ENCODE measurements around the gene TBC1D2B.

Gene TBC1D2B

DNA sequence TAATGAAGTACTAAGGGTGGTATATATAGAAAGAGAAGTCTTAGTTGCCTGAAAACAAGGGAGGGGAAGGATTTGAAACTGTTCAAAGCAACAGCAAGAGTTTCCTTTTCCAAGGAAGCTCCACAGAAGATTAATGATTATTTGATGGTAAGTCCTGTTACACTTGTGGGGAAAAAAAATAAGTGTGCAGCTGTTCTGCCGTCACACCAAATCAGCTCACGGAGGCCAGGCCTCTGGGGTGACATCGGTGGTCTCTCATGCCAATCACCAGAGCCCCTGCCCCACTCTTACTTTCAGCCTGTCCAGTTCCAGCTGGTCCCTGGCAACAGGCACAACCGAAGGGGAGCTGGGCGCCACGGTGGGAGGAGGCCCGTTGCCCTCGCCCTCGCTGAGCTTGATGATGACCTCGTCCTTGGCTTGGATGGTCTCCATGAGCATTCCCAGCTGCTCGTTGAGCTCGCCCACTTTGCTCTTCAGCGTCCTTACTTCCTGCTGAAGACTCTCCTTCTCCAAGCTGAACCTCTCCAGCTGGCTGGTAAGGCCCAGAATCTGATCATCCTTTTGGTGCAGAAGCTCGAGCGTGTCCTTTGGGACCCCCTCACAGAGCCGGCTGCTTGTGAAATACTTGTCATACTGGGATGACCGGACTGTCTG is 53.5 kb downstream of the TBC1D2B start:
- no peaks in the 10 kb centered on the region for H3K27me3 ChIP-seq (ENCODE audit: insufficient read depth, low read length)
- peaks cover 2% of the 10 kb centered on the region for H3K79me2 ChIP-seq (ENCODE audit: control insufficient read depth, insufficient read depth, low read length, poor library complexity)
- H4K12ac ChIP-seq (ENCODE audit: low read depth, low read length) = no peak overlapping the region
- H3K27ac ChIP-seq (ENCODE audit: low read depth, low read length) = peak overlapping the region; percentile 18
- no peaks in the 10 kb centered on the region for H3K9me3 ChIP-seq (ENCODE audit: insufficient read depth, low read depth, low read length)
- peak overlapping the region; percentile 38 for H4K91ac ChIP-seq (ENCODE audit: low read depth, low read length)
- H2BK5ac ChIP-seq (ENCODE audit: low read depth, low read length, poor library complexity) = no peak overlapping the region
- H2BK120ac ChIP-seq (ENCODE audit: insufficient read depth, low read length, poor library complexity) = peak overlapping the region; percentile 53
- no peak overlapping the region for H2BK12ac ChIP-seq (ENCODE audit: low read length)
- H3K4me2 ChIP-seq (ENCODE audit: low read length) = no peak overlapping the region
- no peak overlapping the region for H3K23ac ChIP-seq (ENCODE audit: low read length)
- H2AFZ ChIP-seq (ENCODE audit: insufficient read depth, low read length, poor library complexity) = no peak overlapping the region
- H4K8ac ChIP-seq (ENCODE audit: low read depth, low read length) = peak overlapping the region; percentile 27
- WGBS (ENCODE audit: extremely low coverage, insufficient coverage, insufficient read length) = no CpG with 5 or more reads among the region's 17 CpGs
- H3K9ac ChIP-seq (ENCODE audit: low read length) = no peak overlapping the region
- peaks cover 4 to 16% of the 10 kb centered on the region in 2 experiments for H3K4me1 ChIP-seq (ENCODE audit: control insufficient read depth in 1 of 2, insufficient read depth in 2 of 2, low read length in 2 of 2)
- H3K4me3 ChIP-seq (ENCODE audit: low read depth, low read length) = no peak overlapping the region
- H3K18ac ChIP-seq (ENCODE audit: low read length) = peak overlapping the region; percentile 20
- no peak for DNase-seq
- H2AK5ac ChIP-seq (ENCODE audit: low read length) = peak overlapping the region; percentile 6
- no peak overlapping the region for H3K4ac ChIP-seq (ENCODE audit: low read depth, low read length)
- H3K36me3 ChIP-seq (ENCODE audit: control insufficient read depth in 1 of 2, insufficient read depth in 2 of 2, low read length in 2 of 2) = peaks cover 2 to 5% of the 10 kb centered on the region in 2 experiments
- peak overlapping the region; percentile 33 for H3K14ac ChIP-seq (ENCODE audit: low read length)
- peaks cover 8% of the 10 kb centered on the region for H3K79me1 ChIP-seq (ENCODE audit: low read length)

GRCh38 chr15:78023081-78023665 is 54.3 kb downstream of the TBC1D2B start:
- H3K4me1 ChIP-seq (ENCODE audit: control insufficient read depth in 1 of 2, insufficient read depth in 2 of 2, low read length in 2 of 2) = peaks cover 4 to 16% of the 10 kb centered on the region in 2 experiments
- DNase-seq = peak; percentile 26 to 55
- no peak overlapping the region for H2BK5ac ChIP-seq (ENCODE audit: low read depth, low read length, poor library complexity)
- H3K4me3 ChIP-seq (ENCODE audit: low read depth, low read length) = no peak overlapping the region
- no peak overlapping the region for H4K12ac ChIP-seq (ENCODE audit: low read depth, low read length)
- H2AK5ac ChIP-seq (ENCODE audit: low read length) = no peak overlapping the region
- H3K9me3 ChIP-seq (ENCODE audit: insufficient read depth, low read depth, low read length) = no peaks in the 10 kb centered on the region
- H3K4me2 ChIP-seq (ENCODE audit: low read length) = no peak overlapping the region
- H3K27me3 ChIP-seq (ENCODE audit: insufficient read depth, low read length) = no peaks in the 10 kb centered on the region
- H3K23ac ChIP-seq (ENCODE audit: low read length) = no peak overlapping the region
- H3K36me3 ChIP-seq (ENCODE audit: control insufficient read depth in 1 of 2, insufficient read depth in 2 of 2, low read length in 2 of 2) = peaks cover 2 to 5% of the 10 kb centered on the region in 2 experiments
- H3K27ac ChIP-seq (ENCODE audit: low read depth, low read length) = peak overlapping the region; percentile 1
- H4K8ac ChIP-seq (ENCODE audit: low read depth, low read length) = no peak overlapping the region
- H2BK120ac ChIP-seq (ENCODE audit: insufficient read depth, low read length, poor library complexity) = no peak overlapping the region
- H3K79me1 ChIP-seq (ENCODE audit: low read length) = peaks cover 8% of the 10 kb centered on the region
- H3K14ac ChIP-seq (ENCODE audit: low read length) = no peak overlapping the region
- no CpG with 5 or more reads among the region's 6 CpGs for WGBS (ENCODE audit: extremely low coverage, insufficient coverage, insufficient read length)
- no peak overlapping the region for H3K9ac ChIP-seq (ENCODE audit: low read length)
- H2AFZ ChIP-seq (ENCODE audit: insufficient read depth, low read length, poor library complexity) = no peak overlapping the region
- no peak overlapping the region for H4K91ac ChIP-seq (ENCODE audit: low read depth, low read length)
- no peak overlapping the region for H3K18ac ChIP-seq (ENCODE audit: low read length)
- peaks cover 2% of the 10 kb centered on the region for H3K79me2 ChIP-seq (ENCODE audit: control insufficient read depth, insufficient read depth, low read length, poor library complexity)
- no peak overlapping the region for H3K4ac ChIP-seq (ENCODE audit: low read depth, low read length)
- H2BK12ac ChIP-seq (ENCODE audit: low read length) = no peak overlapping the region

DNA sequence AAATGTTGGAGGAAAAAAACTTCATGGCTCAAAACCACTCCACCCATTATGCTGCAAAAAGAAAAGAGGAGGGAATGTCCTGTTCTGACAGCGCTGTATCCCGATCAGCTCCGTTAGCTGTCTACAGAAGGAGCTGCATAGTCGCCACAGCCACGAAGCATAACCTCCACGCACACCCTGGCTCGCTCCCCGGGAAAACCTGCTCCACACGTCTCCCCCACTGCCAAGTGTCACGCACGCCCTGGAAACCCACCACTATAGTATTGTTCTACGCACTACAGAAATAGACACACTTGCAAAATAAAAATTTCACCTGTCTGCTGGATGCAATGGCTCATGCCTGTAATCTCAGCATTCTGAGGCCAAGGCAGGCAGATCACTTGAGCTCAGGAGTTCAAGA is 55.8 kb downstream of the TBC1D2B start:
- Histone ChIP-seq H3K9me3 (ENCODE audit: insufficient read depth, low read depth, low read length) (no peaks in the 10 kb centered on the region), H3K14ac (ENCODE audit: low read length) (no peak overlapping the region), H3K27ac (ENCODE audit: low read depth, low read length) (no peak overlapping the region), H3K4me3 (ENCODE audit: low read depth, low read length) (no peak overlapping the region), H3K4me2 (ENCODE audit: low read length) (no peak overlapping the region), H4K8ac (ENCODE audit: low read depth, low read length) (no peak overlapping the region), H3K27me3 (ENCODE audit: insufficient read depth, low read length) (no peaks in the 10 kb centered on the region), H3K23ac (ENCODE audit: low read length) (no peak overlapping the region), H2AK5ac (ENCODE audit: low read length) (no peak overlapping the region), H2BK120ac (ENCODE audit: insufficient read depth, low read length, poor library complexity) (no peak overlapping the region), H3K79me1 (ENCODE audit: low read length) (peaks cover 8% of the 10 kb centered on the region), H2BK12ac (ENCODE audit: low read length) (no peak overlapping the region), H4K12ac (ENCODE audit: low read depth, low read length) (no peak overlapping the region), H2AFZ (ENCODE audit: insufficient read depth, low read length, poor library complexity) (no peak overlapping the region), H2BK5ac (ENCODE audit: low read depth, low read length, poor library complexity) (no peak overlapping the region), H3K4ac (ENCODE audit: low read depth, low read length) (no peak overlapping the region), H4K91ac (ENCODE audit: low read depth, low read length) (no peak overlapping the region), H3K18ac (ENCODE audit: low read length) (no peak overlapping the region), H3K4me1 (ENCODE audit: control insufficient read depth in 1 of 2, insufficient read depth in 2 of 2, low read length in 2 of 2) (peaks cover 4 to 16% of the 10 kb centered on the region in 2 experiments), H3K9ac (ENCODE audit: low read length) (no peak overlapping the region), H3K79me2 (ENCODE audit: control insufficient read depth, insufficient read depth, low read length, poor library complexity) (peaks cover 2% of the 10 kb centered on the region), H3K36me3 (ENCODE audit: control insufficient read depth in 1 of 2, insufficient read depth in 2 of 2, low read length in 2 of 2) (peaks cover 4 to 5% of the 10 kb centered on the region in 2 experiments)
- WGBS (ENCODE audit: extremely low coverage, insufficient coverage, insufficient read length) = no CpG with 5 or more reads among the region's 12 CpGs
- DNase-seq = no peak

GRCh38 chr15:78020007-78020406 is 57.5 kb downstream of the TBC1D2B start:
- no peak overlapping the region for H4K91ac ChIP-seq (ENCODE audit: low read depth, low read length)
- DNase-seq = no peak
- H3K23ac ChIP-seq (ENCODE audit: low read length) = no peak overlapping the region
- no peak overlapping the region for H4K12ac ChIP-seq (ENCODE audit: low read depth, low read length)
- no peak overlapping the region for H2BK5ac ChIP-seq (ENCODE audit: low read depth, low read length, poor library complexity)
- H3K4me2 ChIP-seq (ENCODE audit: low read length) = no peak overlapping the region
- H3K14ac ChIP-seq (ENCODE audit: low read length) = no peak overlapping the region
- peaks cover 8 to 9% of the 10 kb centered on the region in 2 experiments for H3K36me3 ChIP-seq (ENCODE audit: control insufficient read depth in 1 of 2, insufficient read depth in 2 of 2, low read length in 2 of 2)
- H2AFZ ChIP-seq (ENCODE audit: insufficient read depth, low read length, poor library complexity) = no peak overlapping the region
- WGBS (ENCODE audit: extremely low coverage, insufficient coverage, insufficient read length) = no CpG with 5 or more reads among the region's 2 CpGs
- no peak overlapping the region for H2AK5ac ChIP-seq (ENCODE audit: low read length)
- H3K4me3 ChIP-seq (ENCODE audit: low read depth, low read length) = no peak overlapping the region
- H3K18ac ChIP-seq (ENCODE audit: low read length) = no peak overlapping the region
- no peak overlapping the region for H3K4ac ChIP-seq (ENCODE audit: low read depth, low read length)
- H2BK12ac ChIP-seq (ENCODE audit: low read length) = no peak overlapping the region
- no peak overlapping the region for H3K9ac ChIP-seq (ENCODE audit: low read length)
- peaks cover 2% of the 10 kb centered on the region for H3K79me2 ChIP-seq (ENCODE audit: control insufficient read depth, insufficient read depth, low read length, poor library complexity)
- H3K9me3 ChIP-seq (ENCODE audit: insufficient read depth, low read depth, low read length) = no peaks in the 10 kb centered on the region
- no peak overlapping the region for H4K8ac ChIP-seq (ENCODE audit: low read depth, low read length)
- H2BK120ac ChIP-seq (ENCODE audit: insufficient read depth, low read length, poor library complexity) = no peak overlapping the region
- H3K79me1 ChIP-seq (ENCODE audit: low read length) = peaks cover 8% of the 10 kb centered on the region
- no peak overlapping the region for H3K27ac ChIP-seq (ENCODE audit: low read depth, low read length)
- H3K4me1 ChIP-seq (ENCODE audit: control insufficient read depth in 1 of 2, insufficient read depth in 2 of 2, low read length in 2 of 2) = peaks cover 4 to 14% of the 10 kb centered on the region in 2 experiments
- H3K27me3 ChIP-seq (ENCODE audit: insufficient read depth, low read length) = no peaks in the 10 kb centered on the region

All from trophoblast cell (in vitro differentiated cells and primary cell).